ENCODE results near the gene TP53BP1. TPM values are rescaled to one million over a fixed set of nuclear protein-coding genes. Genes with fewer than 3 reads are reported as not detected.

TP53BP1 gene
- total RNA-seq, 1 experiment from 2014 or later: 44.6 TPM

DNA sequence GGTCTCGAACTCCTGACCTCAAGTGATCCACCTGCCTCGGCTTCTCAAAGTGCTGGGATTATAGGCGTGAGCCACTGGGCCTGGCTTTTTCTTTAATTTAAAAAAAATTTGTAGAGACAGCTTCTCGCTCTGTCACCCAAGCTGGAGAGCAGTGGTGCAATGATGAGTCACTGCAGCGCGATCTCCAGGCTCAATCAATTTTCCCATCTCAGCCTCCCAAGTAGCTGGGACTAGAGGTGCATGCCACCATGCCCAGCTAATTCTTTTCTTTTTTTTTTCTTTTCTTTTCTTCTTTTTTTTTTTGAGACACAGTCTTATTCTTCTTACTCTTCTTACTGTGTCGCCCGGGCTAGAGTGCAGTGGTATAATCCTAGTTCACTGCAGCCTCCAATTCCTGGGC, 102.2 kb downstream of the TP53BP1 start:
- Histone ChIP-seq H3K36me3 (peaks cover 24% of the 10 kb centered on the region), H3K27ac (no peak overlapping the region), H3K9me3 (replicated peaks) (no peaks in the 10 kb centered on the region), H3K4me1 (no peaks in the 10 kb centered on the region), H3K27me3 (no peaks in the 10 kb centered on the region), H3K4me3 (no peak overlapping the region)
- DNase-seq: no peak

DNA sequence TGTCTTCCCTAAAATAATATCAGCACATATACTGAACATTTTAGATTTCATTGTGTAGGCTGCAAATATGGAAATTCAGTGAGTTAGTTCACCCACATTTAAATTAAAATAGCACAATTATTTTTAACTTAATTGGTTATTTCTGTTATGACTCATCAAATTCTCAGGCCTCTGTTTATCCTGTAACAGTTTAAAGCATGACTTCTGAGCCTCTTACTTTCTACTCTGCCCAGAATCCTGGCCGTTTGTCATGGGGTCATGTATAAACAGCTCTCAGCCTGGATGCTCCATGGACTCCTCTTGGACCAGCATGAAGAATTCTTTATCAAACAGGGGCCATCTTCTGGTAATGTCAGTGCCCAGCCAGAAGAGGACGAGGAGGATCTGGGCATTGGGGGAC, 109.9 kb downstream of the TP53BP1 start:
- H3K27ac ChIP-seq: no peak overlapping the region
- DNase-seq: no peak
- no peaks in the 10 kb centered on the region for H3K4me1 ChIP-seq
- no peak overlapping the region for H3K4me3 ChIP-seq
- no peaks in the 10 kb centered on the region for H3K27me3 ChIP-seq
- H3K36me3 ChIP-seq: peaks cover 33% of the 10 kb centered on the region
- H3K9me3 ChIP-seq (replicated peaks): no peaks in the 10 kb centered on the region

DNA sequence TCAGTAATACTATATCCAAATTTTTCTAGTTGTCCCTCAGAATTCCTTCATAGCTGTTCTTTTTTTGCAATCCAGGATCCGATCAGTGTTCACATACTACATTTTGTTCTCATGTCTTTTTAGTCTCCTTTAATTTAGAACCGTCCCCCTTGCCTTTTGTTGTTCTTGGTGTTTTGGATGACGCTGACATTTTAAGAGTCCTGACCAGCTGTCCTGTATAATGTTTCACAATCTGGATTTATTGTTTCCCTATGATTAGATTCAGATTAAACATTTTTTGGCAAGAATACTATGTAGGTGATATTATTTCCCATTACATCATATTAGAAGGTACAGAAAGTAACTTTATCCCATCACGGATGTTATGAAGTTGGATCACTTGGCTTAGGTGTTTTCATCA, 110.6 kb downstream of the TP53BP1 start:
- Histone ChIP-seq H3K27me3 (no peaks in the 10 kb centered on the region), H3K27ac (no peak overlapping the region), H3K4me1 (no peaks in the 10 kb centered on the region), H3K4me3 (no peak overlapping the region), H3K36me3 (peaks cover 34% of the 10 kb centered on the region), H3K9me3 (replicated peaks) (no peaks in the 10 kb centered on the region)
- DNase-seq: peak in 1 of 2 experiments; percentile 22

DNA sequence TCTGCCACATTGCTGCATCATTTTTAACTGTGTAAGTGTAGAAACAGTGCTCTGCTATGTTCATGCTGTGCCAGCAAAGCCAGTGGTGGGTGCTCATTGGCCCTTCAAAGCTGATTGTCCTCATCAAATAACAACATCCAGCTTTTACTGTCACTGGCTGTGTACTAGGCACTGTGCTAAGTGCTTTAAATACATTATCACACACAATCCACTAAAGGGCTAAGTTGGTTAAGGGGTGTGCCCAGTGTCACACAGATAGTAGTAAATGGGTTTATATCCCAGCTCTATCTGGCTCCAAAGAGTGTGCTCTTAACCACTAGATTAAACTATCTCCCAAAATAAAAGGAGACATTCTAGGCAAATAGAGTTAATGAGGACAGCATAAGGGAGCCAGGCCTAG, 114.4 kb downstream of the TP53BP1 start:
- Histone ChIP-seq H3K36me3 (peaks cover 27% of the 10 kb centered on the region), H3K27me3 (no peaks in the 10 kb centered on the region), H3K9me3 (replicated peaks) (no peaks in the 10 kb centered on the region), H3K4me1 (no peaks in the 10 kb centered on the region), H3K27ac (no peak overlapping the region), H3K4me3 (no peak overlapping the region)
- DNase-seq: no peak

DNA sequence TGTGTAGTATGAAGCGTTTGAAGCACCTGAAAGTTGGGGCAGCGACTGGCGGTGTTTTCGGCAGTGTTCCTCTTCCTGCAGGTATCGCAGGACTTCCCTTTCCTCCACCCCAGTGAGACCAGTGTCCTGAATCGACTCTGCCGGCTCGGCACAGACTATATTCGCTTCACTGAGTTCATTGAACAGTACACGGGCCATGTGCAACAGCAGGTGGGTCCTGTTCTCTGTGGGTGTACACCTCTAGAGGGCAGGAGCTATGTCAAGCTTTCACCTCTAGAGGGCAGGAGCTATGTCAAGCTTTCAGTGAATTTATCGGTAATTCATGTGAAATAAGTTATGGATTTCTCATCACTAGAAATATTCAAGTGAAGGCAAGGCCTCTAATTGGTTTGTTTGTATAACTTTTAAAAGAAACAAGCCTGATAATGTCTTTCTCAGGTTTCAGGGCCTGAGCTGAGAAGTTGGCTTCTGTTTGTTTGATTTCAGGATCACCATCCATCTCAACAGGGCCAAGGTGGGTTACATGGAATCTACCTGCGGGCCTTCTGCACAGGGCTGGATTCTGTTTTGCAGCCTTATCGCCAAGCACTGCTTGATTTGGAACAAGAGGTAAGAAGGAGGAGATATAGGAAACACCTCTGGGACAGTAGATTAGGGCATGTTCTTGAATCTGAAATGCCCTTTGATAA, 116.8 kb downstream of the TP53BP1 start:
- DNase-seq: peak; percentile 23 to 54

DNA sequence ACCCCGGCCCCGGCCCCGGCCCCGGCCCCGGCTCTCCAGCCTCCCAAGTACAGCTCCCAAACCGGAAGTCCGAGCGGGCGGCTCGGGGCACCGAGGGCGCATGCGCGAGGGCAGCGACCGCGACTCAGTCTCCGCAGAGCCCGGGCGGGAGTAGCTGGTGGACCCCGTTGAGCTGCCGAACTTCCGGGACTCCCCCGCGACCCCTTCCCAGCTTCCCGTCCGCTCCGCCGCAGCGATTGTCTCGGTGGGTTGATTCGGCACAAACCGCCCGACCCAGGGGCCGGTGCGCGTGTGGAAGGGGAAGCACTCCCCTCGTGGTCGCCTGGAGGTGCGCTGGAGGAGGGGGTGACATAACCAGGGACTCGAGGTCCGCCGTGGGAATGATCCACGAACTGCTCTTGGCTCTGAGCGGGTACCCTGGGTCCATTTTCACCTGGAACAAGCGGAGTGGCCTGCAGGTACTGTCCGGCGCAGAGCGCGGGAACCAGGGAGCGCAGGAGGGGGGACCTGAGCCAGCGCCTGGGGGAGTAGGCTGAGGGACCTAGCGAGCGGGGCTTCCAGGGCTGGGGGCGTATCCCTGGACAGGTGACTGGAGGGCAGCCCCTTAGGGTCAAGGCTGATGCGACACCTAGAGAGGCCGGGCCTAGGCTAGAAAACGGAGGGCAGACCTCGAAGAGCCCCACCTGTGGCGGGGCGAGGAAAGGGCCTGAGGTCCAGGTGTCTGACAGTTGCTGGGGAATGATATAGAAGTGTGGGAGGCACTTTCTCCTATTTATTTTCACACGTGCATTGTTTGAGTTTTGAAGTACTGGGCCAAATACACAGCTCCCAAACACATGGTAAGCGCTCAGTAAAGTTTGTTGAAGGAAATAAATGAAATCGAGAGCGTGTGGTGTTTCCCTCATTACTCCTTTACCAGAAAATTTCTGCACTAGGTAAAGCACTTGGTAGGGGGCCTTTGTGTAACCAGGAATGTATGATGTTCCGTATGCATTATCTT, 121.7 kb downstream of the TP53BP1 start, which contains the start of the genes TUBGCP4 and ZSCAN29:
TSS of gene TUBGCP4 (plus strand) at position 127 of the 1,000 bp plus-strand sequence. CDS start at position 381, 254 bp downstream.
TSS of gene ZSCAN29 (minus strand) at position 69 of the 1,000 bp plus-strand sequence. CDS start 1,130 bp downstream, outside the sequence.
- H3K4me1 ChIP-seq: peaks cover 11% of the 10 kb centered on the region
- peaks cover 12% of the 10 kb centered on the region for H3K36me3 ChIP-seq
- peak; percentile 89 to 92 for DNase-seq
- no peaks in the 10 kb centered on the region for H3K27me3 ChIP-seq
- no peaks in the 10 kb centered on the region for H3K9me3 ChIP-seq (replicated peaks)
- H3K27ac ChIP-seq: peak within 1 kb of the TSS; percentile 54
- peak within 1 kb of the TSS; percentile 91 for H3K4me3 ChIP-seq

More for the DNA sequence above, 116.8 kb downstream of the TP53BP1 start:
- Histone ChIP-seq H3K27me3 (no peaks in the 10 kb centered on the region), H3K4me3 (no peak overlapping the region), H3K9me3 (replicated peaks) (no peaks in the 10 kb centered on the region), H3K4me1 (peaks cover 5% of the 10 kb centered on the region), H3K27ac (no peak overlapping the region), H3K36me3 (peaks cover 17% of the 10 kb centered on the region)

DNA sequence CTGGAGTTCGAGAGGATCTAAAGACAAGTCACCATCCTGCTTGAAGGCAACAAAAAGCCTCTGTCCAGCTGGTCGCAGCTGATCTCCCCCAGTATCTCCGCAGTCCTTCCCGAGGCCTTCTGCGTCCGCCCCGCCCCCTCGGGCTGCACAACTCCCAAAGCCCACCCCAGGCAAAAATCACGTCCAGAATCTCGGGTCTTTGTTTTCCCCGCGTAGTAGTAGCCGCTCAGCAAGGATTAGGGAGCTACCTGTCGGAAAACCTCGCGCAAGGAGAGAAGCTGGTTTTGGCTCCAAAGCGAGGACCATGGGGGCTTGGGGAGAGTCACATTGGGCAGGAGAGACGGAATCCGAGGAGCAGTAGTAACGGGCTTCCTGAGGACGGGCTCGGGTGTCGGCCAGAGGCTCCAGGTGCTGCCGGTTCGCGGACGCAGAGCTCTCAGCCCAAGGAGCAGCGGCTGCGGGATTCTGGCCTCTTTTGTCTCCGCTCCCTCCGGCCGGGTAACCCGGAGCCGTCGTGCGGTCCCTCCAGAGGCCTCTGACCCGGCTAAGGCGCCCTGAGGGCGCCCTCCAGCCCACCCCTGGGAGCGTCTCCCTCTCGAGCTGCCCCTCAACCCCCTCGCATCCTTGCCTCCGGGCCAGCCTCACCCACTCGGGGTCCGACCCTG, 122.5 kb downstream of the TP53BP1 start:
- Histone ChIP-seq H3K27me3 (no peaks in the 10 kb centered on the region), H3K36me3 (peaks cover 20% of the 10 kb centered on the region), H3K4me3 (peak overlapping the region; percentile 91), H3K9me3 (replicated peaks) (no peaks in the 10 kb centered on the region), H3K4me1 (peaks cover 12% of the 10 kb centered on the region), H3K27ac (peak overlapping the region; percentile 54)
- peak; percentile 57 to 63 for DNase-seq

DNA sequence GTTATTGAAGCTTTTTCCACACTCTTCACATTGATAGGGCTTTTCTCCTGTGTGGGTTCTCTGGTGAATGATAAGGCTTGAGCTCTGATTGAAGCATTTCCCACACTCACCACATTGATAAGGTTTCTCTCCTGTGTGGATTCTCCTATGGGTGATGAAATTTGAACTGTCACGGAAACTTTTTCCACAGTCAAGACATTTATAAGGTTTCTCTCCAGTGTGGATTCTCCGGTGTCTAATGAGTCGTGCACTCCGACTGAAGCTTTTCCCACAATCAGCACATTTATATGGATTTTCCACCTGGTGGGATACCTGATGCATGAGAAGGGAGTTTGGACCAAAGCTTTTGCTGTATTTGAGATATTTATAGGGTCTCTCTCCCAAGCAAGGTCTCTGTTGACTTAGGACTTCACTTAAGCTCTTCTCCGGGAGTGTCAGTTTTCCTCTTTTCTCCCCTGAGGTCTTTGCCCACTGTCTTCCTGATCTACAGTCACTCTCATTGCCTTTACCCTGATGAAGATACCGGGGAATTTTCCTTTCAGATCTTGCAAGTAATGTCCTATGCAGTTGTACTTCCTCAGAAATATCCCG, 131.5 kb downstream of the TP53BP1 start:
- H3K36me3 ChIP-seq: peaks cover 82% of the 10 kb centered on the region
- no peaks in the 10 kb centered on the region for H3K27me3 ChIP-seq
- H3K27ac ChIP-seq: no peak overlapping the region
- DNase-seq: no peak
- no peak overlapping the region for H3K4me3 ChIP-seq
- H3K9me3 ChIP-seq (replicated peaks): peaks cover 19% of the 10 kb centered on the region
- H3K4me1 ChIP-seq: peaks cover 5% of the 10 kb centered on the region; the same call in 1 of the 2 replicates

DNA sequence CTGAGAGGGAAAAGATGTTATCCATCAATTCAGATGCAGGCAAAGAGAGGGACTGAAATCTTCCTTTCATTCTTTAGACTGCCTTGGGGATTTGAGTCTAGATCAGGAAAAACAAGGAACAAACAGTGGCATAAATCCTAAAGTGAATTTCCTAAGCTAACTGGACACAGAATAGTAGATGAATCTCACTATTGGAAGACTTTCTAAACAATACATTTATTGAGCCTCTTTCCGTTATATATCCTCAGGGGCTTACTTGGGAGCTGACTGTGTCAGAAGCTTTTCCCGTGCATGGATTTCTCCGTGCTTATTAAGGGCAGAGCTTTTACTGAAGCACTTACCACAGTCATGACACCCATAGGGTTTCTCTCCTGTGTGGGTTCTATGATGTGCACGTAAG, 132.1 kb downstream of the TP53BP1 start:
- DNase-seq: no peak
- peaks cover 76% of the 10 kb centered on the region for H3K36me3 ChIP-seq
- H3K27me3 ChIP-seq: no peaks in the 10 kb centered on the region
- H3K27ac ChIP-seq: no peak overlapping the region
- H3K4me3 ChIP-seq: no peak overlapping the region
- H3K4me1 ChIP-seq: peaks cover 5% of the 10 kb centered on the region; the same call in 1 of the 2 replicates
- H3K9me3 ChIP-seq (replicated peaks): peaks cover 19% of the 10 kb centered on the region

Other genes starting within 250 kb of the TP53BP1 start
- not detected in 2 replicates for gene TGM5, start 226.2 kb downstream of the TP53BP1 start, total RNA-seq (2014; rRNA removed; shearing (Covaris generic))
- gene TGM7, start 190.9 kb downstream of the TP53BP1 start, total RNA-seq (2014; rRNA removed; shearing (Covaris generic)): not detected in 2 replicates
- 17.4 and 18.5 TPM in 2 replicates for gene LCMT2, start 162.6 kb downstream of the TP53BP1 start, total RNA-seq (2014; rRNA removed; shearing (Covaris generic))
- 27.8 and 30.8 TPM in 2 replicates for gene ZSCAN29, start 122.1 kb downstream of the TP53BP1 start, total RNA-seq (2014; rRNA removed; shearing (Covaris generic))
- 16.2 and 20.3 TPM in 2 replicates for gene TUBGCP4, start 122.1 kb downstream of the TP53BP1 start, total RNA-seq (2014; rRNA removed; shearing (Covaris generic))
- gene MAP1A, start 24.5 kb upstream of the TP53BP1 start, total RNA-seq (2014; rRNA removed; shearing (Covaris generic)): 10.1 and 10.3 TPM in 2 replicates
- gene PPIP5K1, start 97.1 kb upstream of the TP53BP1 start, total RNA-seq (2014; rRNA removed; shearing (Covaris generic)): 14.3 and 15.6 TPM in 2 replicates
- gene CKMT1B, start 100.9 kb upstream of the TP53BP1 start, total RNA-seq (2014; rRNA removed; shearing (Covaris generic)): 0.43 TPM in 1 of 2 replicates, not detected in the other
- 0.13 and 0.42 TPM in 2 replicates for gene STRC, start 125.6 kb upstream of the TP53BP1 start, total RNA-seq (2014; rRNA removed; shearing (Covaris generic))
- 1.3 and 1.4 TPM in 2 replicates for gene CATSPER2, start 155.7 kb upstream of the TP53BP1 start, total RNA-seq (2014; rRNA removed; shearing (Covaris generic))
- gene CKMT1A, start 200.7 kb upstream of the TP53BP1 start, total RNA-seq (2014; rRNA removed; shearing (Covaris generic)): 0.20 TPM in 1 of 2 replicates, not detected in the other

Measured in SJCRH30 (cell line).